SK-N-SH treated with all-trans-retinoic acid at 6 μM for 48 hours (cell line): ENCODE results near the gene DNAJB12.

ENCODE experiments used
- CREB5 ChIP-seq: fragments of 250-450 bp; sonication (Bioruptor Pico); IDR thresholded peaks from 2 replicates; pipeline ENCODE4 v1.5.1; 2020; ENCODE audit warnings: low read depth, mild to moderate bottlenecking, moderate library complexity
- TCF4 ChIP-seq: fragments of 250-450 bp; sonication (Bioruptor Pico); IDR thresholded peaks from 2 replicates; pipeline ENCODE4 v1.8.0; 2021; ENCODE audit warnings: mild to moderate bottlenecking, moderate library complexity, borderline replicate concordance
- TOX ChIP-seq: fragments of 250-450 bp; sonication (Bioruptor Pico); IDR thresholded peaks from 2 replicates; pipeline ENCODE4 v1.8.0; 2021; ENCODE audit warnings: mild to moderate bottlenecking, moderate library complexity, borderline replicate concordance
- ZC3H10 ChIP-seq: fragments of 250-450 bp; sonication (Bioruptor Pico); IDR thresholded peaks from 2 replicates; pipeline ENCODE4 v1.5.1; 2021; ENCODE audit warnings: mild to moderate bottlenecking, moderate library complexity
- ZFP3 ChIP-seq: fragments of 250-450 bp; sonication (Bioruptor Pico); IDR thresholded peaks from 2 replicates; pipeline ENCODE4 v1.5.0; 2020; ENCODE audit warnings: mild to moderate bottlenecking, moderate library complexity

- TF ChIP-seq TCF4 (CRISPR knock-in tag) (no peak), ZFP3 (no peak), ZC3H10 (CRISPR knock-in tag) (no peak), TOX (CRISPR knock-in tag) (no peak), CREB5 (CRISPR knock-in tag) (no peak)
Measured at GRCh38 chr10:72295330-72295910, 59.3 kb downstream of the DNAJB12 start.
